ENCODE measurements around the gene GRIK1. TPM values are rescaled to one million over a fixed set of nuclear protein-coding genes. Genes with fewer than 3 reads are reported as not detected.

Gene GRIK1
- total RNA-seq, 1 donor from 2014 or later, result 0.39 TPM

GRCh38 chr21:29669416-29669815, 270.4 kb downstream of the GRIK1 start:
- Mint-ChIP-seq H3K4me1 (ENCODE audit: low read depth, unreplicated experiment) (peaks cover 5% of the 10 kb centered on the region), H3K36me3 (ENCODE audit: unreplicated experiment) (no peaks in the 10 kb centered on the region), H3K9me3 (ENCODE audit: unreplicated experiment) (no peaks in the 10 kb centered on the region)

GRCh38 chr21:29667651-29668050, 272.1 kb downstream of the GRIK1 start:
- Mint-ChIP-seq H3K36me3 (ENCODE audit: unreplicated experiment) (no peaks in the 10 kb centered on the region), H3K27ac (ENCODE audit: unreplicated experiment) (no peak overlapping the region), H3K27me3 (ENCODE audit: unreplicated experiment) (no peaks in the 10 kb centered on the region), H3K4me1 (ENCODE audit: low read depth, unreplicated experiment) (peaks cover 8% of the 10 kb centered on the region), H3K4me3 (ENCODE audit: unreplicated experiment) (no peak overlapping the region), H3K9me3 (ENCODE audit: unreplicated experiment) (no peaks in the 10 kb centered on the region)
- TF ChIP-seq CTCF (IDR thresholded peaks at IDR 0.05; ENCODE audit: partially characterized antibody, unreplicated experiment), result no peak
- no peak for DNase-seq

More at GRCh38 chr21:29669416-29669815, 270.4 kb downstream of the GRIK1 start:
- TF ChIP-seq CTCF (IDR thresholded peaks at IDR 0.05; ENCODE audit: partially characterized antibody, unreplicated experiment), result no peak
- Mint-ChIP-seq H3K4me3 (ENCODE audit: unreplicated experiment) (no peak overlapping the region), H3K27me3 (ENCODE audit: unreplicated experiment) (no peaks in the 10 kb centered on the region), H3K27ac (ENCODE audit: unreplicated experiment) (no peak overlapping the region)
- no peak for DNase-seq

GRCh38 chr21:29664615-29665014, 275.2 kb downstream of the GRIK1 start:
- no peaks in the 10 kb centered on the region for H3K9me3 Mint-ChIP-seq (ENCODE audit: unreplicated experiment)
- TF ChIP-seq CTCF (IDR thresholded peaks at IDR 0.05; ENCODE audit: partially characterized antibody, unreplicated experiment), result no peak
- no peak overlapping the region for H3K4me3 Mint-ChIP-seq (ENCODE audit: unreplicated experiment)
- H3K27me3 Mint-ChIP-seq (ENCODE audit: unreplicated experiment), result no peaks in the 10 kb centered on the region
- peaks cover 9% of the 10 kb centered on the region for H3K36me3 Mint-ChIP-seq (ENCODE audit: unreplicated experiment)
- peaks cover 17% of the 10 kb centered on the region for H3K4me1 Mint-ChIP-seq (ENCODE audit: low read depth, unreplicated experiment)
- DNase-seq, result no peak
- no peak overlapping the region for H3K27ac Mint-ChIP-seq (ENCODE audit: unreplicated experiment)

- no peak for DNase-seq
- no peak for TF ChIP-seq CTCF (IDR thresholded peaks at IDR 0.05; ENCODE audit: partially characterized antibody, unreplicated experiment)
- Mint-ChIP-seq H3K27ac (ENCODE audit: unreplicated experiment) (no peak overlapping the region), H3K4me3 (ENCODE audit: unreplicated experiment) (no peak overlapping the region), H3K4me1 (ENCODE audit: low read depth, unreplicated experiment) (peaks cover 28% of the 10 kb centered on the region), H3K9me3 (ENCODE audit: unreplicated experiment) (peaks cover 3% of the 10 kb centered on the region), H3K36me3 (ENCODE audit: unreplicated experiment) (peaks cover 9% of the 10 kb centered on the region), H3K27me3 (ENCODE audit: unreplicated experiment) (no peaks in the 10 kb centered on the region)
These were observed 277.9 kb downstream of the GRIK1 start for GRCh38 chr21:29661672-29662442.

GRCh38 chr21:29660047-29660720, 279.6 kb downstream of the GRIK1 start:
- no peak overlapping the region for H3K27ac Mint-ChIP-seq (ENCODE audit: unreplicated experiment)
- no peaks in the 10 kb centered on the region for H3K27me3 Mint-ChIP-seq (ENCODE audit: unreplicated experiment)

More at GRCh38 chr21:29660047-29660720, 279.6 kb downstream of the GRIK1 start:
- Mint-ChIP-seq H3K4me3 (ENCODE audit: unreplicated experiment) (no peak overlapping the region), H3K9me3 (ENCODE audit: unreplicated experiment) (peaks cover 6% of the 10 kb centered on the region), H3K36me3 (ENCODE audit: unreplicated experiment) (peaks cover 14% of the 10 kb centered on the region), H3K4me1 (ENCODE audit: low read depth, unreplicated experiment) (peaks cover 37% of the 10 kb centered on the region)
- no peak for DNase-seq
- no peak for TF ChIP-seq CTCF (IDR thresholded peaks at IDR 0.05; ENCODE audit: partially characterized antibody, unreplicated experiment)
